Muscle of back (tissue), 11 donors: ENCODE measurements around the gene LRMDA. TPM values are rescaled to one million over a fixed set of nuclear protein-coding genes. Genes with fewer than 3 reads are reported as not detected.

Experiments
- DNase-seq, 3 donors: peaks; one replicate each; pipeline versions ENCODE4 v3.0.0 to v3.0.0-alpha.2; 2013
- polyA plus RNA-seq, 10 donors: library from polyadenylated mRNA; unstranded; fragments of 120-200 nt; gene quantifications; one replicate each; pipeline ENCODE4 v1.2.1, GENCODE V29; 2013; ENCODE audit not compliant: insufficient read length in 10 of 10

The LRMDA gene
- polyA plus RNA-seq, 10 donors, result 3.6 to 9.3 (median 6.0) TPM

GRCh38 chr10:76429368-76430060 lies 998.1 kb downstream of the LRMDA start:
- DNase-seq, result peak in 2 of 3 donors; percentile 26 to 52

- DNase-seq, result peak in 2 of 3 donors; percentile 31 to 63
These were observed 998.7 kb downstream of the LRMDA start for GRCh38 chr10:76430061-76430645.

DNA sequence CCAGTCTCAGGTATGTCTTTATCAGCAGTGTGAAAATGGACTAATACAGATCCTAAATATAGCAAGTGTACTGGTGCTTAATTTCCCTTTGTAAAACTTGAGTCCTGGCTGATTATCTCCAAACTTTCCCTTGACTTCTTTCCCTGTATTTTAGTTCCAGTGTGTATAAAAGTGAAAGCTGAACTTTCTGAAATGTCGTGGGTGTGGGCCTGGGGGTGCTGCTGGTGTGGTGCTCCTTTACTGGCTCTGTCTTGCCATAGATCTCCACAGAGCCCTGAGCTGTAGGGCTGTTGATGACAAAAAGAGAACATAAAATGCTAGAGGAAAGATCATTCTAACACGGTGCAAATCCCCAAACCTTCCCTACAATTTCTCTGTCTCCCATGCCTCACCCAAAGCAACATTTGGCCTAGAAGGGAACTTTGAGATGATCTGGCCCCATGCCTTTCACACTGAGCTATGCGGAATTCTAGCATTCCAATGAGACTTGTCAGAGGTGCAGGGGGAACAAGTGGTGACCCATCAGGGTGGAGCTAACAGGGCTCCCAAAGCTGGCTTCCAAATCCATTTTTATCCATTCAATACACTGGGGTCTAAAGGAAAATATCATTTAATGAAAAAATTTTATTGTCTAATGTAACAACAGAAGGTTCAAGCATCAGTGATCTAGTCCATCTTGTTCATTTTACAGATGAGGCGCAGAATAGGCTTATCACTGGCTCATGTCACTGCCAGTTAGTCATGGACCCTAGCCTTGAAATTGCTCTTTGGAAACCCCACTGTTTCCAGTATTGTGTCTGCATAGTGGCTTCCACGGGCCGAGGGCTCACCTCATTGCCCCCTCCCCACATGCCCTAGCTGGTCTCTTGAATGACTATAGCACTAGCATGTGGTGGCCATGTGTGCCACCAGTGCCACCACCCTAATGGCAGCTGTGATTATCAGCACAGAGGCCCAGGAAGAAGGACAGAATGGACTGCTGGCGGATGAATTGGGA lies 1000.9 kb downstream of the LRMDA start:
- peak in 1 of 3 donors; percentile 80 for DNase-seq

DNA sequence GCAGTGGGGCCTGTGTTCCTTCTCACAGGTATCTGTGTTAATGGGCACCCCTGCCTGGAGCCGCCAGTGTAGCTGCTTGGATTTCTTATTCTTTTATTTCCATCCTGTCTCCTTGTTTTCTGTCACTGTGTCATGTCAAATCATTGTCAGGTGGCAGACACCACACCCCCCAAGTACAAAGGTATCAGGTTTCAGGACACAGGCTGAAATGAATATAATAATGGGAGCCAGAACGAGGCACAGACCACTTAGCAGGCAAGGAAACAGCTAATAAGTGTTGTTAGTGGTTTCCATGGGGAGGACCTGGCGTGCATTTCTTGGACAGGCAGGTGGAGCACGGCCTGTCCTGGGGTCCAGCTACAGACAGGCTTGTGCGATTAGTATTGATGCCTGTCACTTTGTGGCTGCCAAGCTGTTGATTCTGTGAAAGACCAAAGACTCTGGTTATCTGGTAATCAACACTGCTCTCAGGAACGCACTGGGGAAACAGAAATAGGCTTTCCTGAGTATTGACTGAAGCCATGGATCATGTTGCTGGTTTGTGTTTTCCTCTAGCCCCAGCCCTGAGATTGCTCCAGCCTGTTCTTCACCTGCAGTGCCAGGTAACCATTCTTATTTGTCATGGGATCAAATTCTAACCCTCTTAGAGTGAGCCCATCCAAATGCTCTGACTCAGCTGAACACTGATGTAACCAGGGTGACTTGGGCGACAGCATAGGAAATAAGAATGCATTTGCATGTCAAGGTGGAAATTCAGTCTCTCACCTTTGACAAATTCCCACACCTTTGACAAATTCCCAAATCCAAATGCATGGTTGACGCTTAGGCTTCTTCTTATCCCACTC lies 1002.0 kb downstream of the LRMDA start:
- DNase-seq, result no peak

DNA sequence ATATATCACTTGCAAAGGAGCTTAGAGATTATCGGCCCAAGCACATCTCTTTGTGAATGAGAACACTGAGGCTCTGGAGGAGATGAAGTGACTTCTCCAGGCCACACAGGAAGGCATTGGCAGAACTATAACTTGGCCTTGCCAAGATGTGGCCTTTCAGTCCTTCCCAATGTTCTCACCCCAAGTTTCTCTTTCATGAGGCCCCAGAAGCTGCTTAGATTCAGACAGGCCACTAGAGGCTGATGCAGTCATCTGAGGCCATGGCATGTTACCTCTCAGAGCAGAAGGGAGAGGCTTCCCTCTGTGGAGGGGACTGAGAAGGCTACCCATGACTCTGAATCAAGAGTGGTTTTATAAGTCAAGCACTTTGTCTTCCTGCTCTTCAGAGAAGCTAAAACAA lies 1003.7 kb downstream of the LRMDA start:
- no peak for DNase-seq

DNA sequence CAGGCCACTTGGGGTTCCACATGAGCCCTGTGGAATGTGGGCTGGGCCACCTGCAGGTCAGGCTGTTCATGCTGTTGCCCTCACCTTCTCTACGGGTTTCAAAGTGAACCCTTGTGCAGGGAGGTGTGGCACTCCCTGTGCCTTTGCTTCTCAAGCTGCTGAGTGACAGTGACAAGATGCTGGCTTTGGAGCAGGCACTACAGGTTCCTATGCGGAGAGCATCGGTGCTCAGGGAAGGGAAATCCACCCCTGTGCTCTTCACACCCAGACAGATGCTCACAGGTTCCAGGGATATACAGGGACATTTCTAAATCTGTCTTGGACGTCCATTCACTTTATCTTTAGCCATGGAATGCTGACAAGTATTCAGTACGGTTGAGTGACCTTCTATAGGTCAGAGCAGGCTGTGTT lies 1005.0 kb downstream of the LRMDA start:
- DNase-seq, result peak in 2 of 3 donors; percentile 26 to 51

DNA sequence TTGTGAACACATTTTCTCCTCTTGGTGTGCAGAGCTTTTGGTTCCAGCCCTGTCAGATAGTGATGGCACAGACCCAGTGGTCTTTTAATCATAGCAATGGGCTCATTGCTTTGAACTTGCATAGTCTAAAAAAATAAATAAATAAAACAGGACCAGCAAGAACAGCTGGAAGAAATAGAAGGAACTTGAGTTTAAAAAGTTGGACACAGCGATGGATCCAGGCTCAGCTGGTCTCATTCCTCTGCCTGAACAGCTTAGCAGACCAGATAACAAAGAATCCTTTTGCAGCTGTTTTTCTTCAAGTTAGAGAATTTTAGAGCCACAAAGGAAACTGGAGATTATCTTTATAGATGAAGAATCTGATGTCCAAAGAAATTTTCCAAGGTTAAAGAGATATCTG lies 1005.6 kb downstream of the LRMDA start:
- peak; percentile 56 to 80 (median 59) for DNase-seq

- DNase-seq, result no peak
These were observed 1009.0 kb downstream of the LRMDA start for GRCh38 chr10:76440426-76440825.

- DNase-seq, result no peak
These were observed 1010.7 kb downstream of the LRMDA start for GRCh38 chr10:76442113-76442512.

GRCh38 chr10:76444034-76444800 lies 1012.8 kb downstream of the LRMDA start:
- DNase-seq, result no peak

GRCh38 chr10:76447578-76447977 lies 1016.2 kb downstream of the LRMDA start:
- no peak for DNase-seq

GRCh38 chr10:76451911-76452310 lies 1020.5 kb downstream of the LRMDA start:
- DNase-seq, result no peak

DNA sequence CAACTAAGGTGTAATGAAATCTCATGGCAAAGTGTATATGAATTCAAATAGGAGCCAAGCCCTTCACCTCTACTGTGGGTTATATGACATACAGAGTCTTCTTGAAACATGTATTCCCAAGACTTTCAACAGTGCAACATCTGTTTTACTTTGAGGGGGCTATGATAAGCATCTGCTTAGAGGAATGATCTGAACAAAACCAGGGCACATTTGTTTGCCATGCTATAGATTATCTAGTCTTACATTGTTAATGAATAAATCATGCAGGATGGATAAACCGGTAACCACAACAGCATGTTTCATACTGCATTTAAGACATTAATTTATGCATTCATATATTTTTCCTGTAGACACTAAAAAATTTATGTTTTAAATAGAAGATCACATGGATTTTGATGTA lies 1021.9 kb downstream of the LRMDA start:
- peak in 1 of 3 donors; percentile 19 for DNase-seq

GRCh38 chr10:76453997-76454396 lies 1022.6 kb downstream of the LRMDA start:
- DNase-seq, result peak in 1 of 3 donors; percentile 24

DNA sequence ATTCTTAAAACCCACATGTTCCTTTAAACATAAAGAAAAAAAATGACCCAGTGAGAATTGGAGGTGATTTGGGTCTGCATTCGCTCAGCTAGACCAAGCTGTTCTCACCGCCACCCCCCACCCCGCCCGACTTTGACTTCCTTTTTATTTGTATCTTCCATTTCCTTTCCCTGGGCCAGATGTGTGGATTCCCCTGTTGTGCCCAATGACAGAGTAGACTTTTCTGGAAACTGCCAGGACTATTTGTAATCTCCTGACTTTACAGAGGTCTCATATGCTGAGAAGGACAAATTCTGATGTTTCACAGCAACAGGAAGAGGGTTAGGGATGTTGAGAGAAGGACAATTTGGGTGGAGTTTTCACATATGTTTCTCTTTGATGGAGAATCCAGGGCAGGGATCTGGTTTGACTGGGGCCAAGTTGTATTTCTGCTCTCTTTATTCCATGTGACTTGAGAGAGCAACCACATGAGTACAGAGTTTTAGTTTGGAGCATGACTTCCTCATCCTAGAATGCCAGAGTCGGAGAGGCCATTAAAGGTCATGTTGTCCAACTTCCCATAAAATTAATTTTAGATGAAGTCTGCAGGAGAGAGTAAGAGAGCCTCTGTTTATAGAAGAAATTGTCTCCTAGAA lies 1023.2 kb downstream of the LRMDA start:
- no peak for DNase-seq

DNA sequence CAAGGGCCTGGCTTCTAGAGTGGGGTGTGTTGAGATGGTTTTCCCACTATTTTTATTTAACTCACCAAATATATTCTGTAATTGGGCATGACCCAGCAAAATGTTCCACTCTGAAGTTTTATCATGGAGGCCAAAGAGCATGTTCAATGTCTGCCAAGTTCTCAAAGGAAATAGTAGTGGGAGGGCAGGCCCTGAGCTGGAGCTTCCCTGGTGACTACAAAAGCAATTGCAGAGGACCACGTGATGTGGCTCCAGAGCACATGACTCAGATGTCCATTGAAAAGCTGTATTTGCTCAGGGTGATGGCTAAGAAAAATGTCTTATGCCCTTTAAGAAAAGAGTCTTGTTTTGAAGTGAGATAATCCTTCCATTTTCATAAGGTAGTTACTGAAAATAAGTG lies 1024.8 kb downstream of the LRMDA start:
- DNase-seq, result no peak

DNA sequence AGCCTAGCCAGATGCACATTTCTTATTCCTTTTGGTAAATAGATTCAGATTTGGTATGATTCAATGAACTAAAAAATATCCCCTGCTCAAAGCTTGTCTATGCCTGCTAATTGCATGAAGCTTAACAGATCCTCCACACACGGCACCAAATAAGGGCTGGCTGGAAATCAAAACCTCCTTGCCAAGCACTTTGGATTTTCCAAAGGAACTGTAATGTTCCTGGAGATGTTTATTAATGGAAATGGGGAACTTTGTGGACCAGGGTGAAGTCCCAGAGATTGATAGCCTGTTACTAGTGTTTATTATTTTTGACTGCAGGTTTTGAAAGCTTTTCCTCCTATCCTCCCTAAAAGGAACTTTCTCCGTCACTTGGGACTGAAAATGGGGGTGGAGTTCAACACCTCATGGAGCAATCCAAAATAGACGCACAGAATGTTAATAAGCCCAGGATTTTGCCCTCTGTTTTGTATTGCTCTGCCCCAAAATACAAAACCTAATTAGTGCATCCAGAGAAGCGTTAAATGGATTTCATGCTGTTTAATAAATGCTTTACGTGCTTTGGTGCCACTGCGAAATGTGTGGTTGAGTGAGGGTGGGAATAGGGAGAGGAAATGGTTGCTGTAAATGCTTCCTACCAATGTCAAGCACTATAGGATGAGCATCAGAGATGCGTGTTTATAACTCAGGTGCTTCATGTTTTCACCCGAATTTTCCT lies 1027.7 kb downstream of the LRMDA start:
- DNase-seq, result no peak

DNA sequence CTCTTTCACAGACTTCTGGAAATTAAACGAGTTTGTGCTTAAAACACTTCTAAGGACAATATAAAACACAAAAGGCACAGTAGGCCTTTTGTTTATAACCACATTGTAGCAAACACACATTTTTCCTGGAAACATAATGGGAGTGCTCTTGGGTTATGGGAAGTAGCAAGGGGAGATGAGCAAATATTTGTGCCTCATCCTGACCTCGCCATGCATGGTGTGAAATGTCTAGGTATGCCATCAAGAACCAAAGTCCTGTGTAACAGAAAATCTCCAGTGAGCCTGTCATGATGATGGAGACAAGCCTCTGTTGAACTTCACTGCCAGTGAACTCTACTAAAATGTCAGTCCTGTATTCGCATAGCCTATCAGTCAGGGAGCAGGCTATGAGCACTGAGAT lies 1029.6 kb downstream of the LRMDA start:
- DNase-seq, result no peak

DNA sequence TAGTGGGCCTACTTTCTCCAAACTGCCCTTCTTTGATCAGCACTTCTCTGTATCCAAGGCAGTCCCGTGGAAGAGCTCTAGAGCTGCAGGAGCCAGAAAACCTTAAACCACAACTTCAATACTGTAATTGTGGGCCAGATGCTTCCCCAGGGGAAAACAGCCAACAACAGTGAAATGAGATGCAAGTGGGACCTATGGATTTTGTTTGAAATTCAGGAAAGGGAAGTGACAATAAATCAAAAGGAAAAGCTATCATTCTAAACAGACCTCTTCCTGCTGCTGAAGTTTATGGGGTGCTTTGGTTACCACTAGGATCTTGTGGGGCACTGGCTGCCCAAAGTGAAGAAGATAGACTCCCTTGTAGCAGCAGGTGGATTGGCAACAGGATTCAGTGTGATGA lies 1031.7 kb downstream of the LRMDA start:
- no peak for DNase-seq
